ENCODE data around the gene ZNF576. TPM values are rescaled to one million over a fixed set of nuclear protein-coding genes. Genes with fewer than 3 reads are reported as not detected.
A peak's percentile ranks its signal among the peaks of the same experiment; 100 is the strongest.

The ZNF576 gene
- total and polyA plus RNA-seq, 2 of the 13 experiments (the other 11 are each of a cell fraction or from before 2014, with no cell fraction given) = 7.2 to 9.6 TPM

DNA sequence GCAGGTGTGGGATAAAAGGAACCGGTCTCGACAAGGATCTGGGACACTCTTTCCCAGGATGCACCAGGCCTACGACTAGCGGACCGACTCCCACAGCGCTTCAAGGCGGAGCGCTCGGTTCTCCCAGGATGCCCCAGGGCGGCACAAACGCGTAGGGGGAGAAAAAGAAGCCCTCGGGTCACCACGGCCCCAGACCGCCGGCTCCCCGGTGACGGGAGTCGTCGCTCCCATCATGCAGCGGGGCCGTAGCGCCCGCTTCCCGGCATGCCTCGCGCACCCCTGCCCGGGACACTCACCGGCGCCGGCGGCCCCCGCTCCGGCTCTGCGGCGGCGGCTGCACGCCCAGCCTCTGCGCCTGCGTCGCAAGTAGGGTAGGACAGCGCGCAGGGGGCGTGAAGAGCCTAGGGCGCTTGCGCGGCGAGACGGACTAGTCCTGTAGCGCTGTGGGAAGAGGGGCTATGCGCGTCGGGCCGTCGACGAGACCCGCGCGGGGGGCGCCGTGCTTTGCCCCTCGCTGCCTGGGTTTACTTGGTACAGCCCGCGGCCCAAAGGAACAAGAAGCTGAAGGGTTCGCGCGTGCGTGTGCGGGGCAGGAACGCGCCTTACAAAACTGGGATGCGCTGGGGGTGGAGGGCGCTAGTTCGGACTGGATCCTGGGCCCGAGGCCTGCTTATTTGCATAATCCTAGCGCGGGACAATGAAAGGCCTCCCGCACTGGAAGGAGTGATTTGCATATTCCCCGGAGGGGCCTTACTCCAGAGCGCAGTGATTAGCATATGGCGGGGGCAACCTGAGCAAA lies 23.1 kb downstream of the ZNF576 start, which contains the start of gene ZNF428:
TSS of gene ZNF428 (minus strand) at position 368 of the 799 bp plus-strand sequence. CDS start 5,325 bp downstream, outside the sequence.
- BruUV-seq (replicated peaks) = no TSS peak
- FAIRE-seq = no peak
- intact Hi-C loops (cut with micrococcal nuclease; ENCODE audit: unreplicated experiment) = loop anchor here (2.0 kb wide), 1 partner anchor 15 kb away; no protein-coding TSS in a partner anchor
- TF ChIP-seq ZBTB7B (CRISPR knock-in tag; IDR thresholded peaks at IDR 0.05) (peak; percentile 78; the same call in 1 of the 2 replicates), ZNF720 (CRISPR knock-in tag; IDR thresholded peaks at IDR 0.05) (no peak), ZNF30 (CRISPR knock-in tag; IDR thresholded peaks at IDR 0.05) (peak; percentile 52; the same call in 1 of the 2 replicates), SMC3 (IDR thresholded peaks at IDR 0.05; ENCODE audit: low read length) (no peak), ZNF616 (CRISPR knock-in tag; IDR thresholded peaks at IDR 0.05; ENCODE audit: low read depth) (peak; percentile 90; the same call in 1 of the 2 replicates), ZFP36L1 (CRISPR knock-in tag; IDR thresholded peaks at IDR 0.05) (peak; percentile 42; the same call in 1 of the 2 replicates)
- TF ChIP-seq, protein P1, sequence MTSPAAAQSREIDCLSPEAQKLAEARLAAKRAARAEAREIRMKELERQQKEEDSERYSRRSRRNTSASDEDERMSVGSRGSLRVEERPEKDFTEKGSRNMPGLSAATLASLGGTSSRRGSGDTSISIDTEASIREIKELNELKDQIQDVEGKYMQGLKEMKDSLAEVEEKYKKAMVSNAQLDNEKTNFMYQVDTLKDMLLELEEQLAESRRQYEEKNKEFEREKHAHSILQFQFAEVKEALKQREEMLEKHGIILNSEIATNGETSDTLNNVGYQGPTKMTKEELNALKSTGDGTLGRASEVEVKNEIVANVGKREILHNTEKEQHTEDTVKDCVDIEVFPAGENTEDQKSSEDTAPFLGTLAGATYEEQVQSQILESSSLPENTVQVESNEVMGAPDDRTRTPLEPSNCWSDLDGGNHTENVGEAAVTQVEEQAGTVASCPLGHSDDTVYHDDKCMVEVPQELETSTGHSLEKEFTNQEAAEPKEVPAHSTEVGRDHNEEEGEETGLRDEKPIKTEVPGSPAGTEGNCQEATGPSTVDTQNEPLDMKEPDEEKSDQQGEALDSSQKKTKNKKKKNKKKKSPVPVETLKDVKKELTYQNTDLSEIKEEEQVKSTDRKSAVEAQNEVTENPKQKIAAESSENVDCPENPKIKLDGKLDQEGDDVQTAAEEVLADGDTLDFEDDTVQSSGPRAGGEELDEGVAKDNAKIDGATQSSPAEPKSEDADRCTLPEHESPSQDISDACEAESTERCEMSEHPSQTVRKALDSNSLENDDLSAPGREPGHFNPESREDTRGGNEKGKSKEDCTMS (CRISPR knock-in tag; conservative IDR thresholded peaks at IDR 0.05) = no peak
- TF ChIP-seq, protein P2, sequence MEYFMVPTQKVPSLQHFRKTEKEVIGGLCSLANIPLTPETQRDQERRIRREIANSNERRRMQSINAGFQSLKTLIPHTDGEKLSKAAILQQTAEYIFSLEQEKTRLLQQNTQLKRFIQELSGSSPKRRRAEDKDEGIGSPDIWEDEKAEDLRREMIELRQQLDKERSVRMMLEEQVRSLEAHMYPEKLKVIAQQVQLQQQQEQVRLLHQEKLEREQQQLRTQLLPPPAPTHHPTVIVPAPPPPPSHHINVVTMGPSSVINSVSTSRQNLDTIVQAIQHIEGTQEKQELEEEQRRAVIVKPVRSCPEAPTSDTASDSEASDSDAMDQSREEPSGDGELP (IDR thresholded peaks at IDR 0.05; ENCODE audit: borderline replicate concordance, low read depth) = no peak; the same call in 1 of the 2 replicates
- TF ChIP-seq, protein P3, sequence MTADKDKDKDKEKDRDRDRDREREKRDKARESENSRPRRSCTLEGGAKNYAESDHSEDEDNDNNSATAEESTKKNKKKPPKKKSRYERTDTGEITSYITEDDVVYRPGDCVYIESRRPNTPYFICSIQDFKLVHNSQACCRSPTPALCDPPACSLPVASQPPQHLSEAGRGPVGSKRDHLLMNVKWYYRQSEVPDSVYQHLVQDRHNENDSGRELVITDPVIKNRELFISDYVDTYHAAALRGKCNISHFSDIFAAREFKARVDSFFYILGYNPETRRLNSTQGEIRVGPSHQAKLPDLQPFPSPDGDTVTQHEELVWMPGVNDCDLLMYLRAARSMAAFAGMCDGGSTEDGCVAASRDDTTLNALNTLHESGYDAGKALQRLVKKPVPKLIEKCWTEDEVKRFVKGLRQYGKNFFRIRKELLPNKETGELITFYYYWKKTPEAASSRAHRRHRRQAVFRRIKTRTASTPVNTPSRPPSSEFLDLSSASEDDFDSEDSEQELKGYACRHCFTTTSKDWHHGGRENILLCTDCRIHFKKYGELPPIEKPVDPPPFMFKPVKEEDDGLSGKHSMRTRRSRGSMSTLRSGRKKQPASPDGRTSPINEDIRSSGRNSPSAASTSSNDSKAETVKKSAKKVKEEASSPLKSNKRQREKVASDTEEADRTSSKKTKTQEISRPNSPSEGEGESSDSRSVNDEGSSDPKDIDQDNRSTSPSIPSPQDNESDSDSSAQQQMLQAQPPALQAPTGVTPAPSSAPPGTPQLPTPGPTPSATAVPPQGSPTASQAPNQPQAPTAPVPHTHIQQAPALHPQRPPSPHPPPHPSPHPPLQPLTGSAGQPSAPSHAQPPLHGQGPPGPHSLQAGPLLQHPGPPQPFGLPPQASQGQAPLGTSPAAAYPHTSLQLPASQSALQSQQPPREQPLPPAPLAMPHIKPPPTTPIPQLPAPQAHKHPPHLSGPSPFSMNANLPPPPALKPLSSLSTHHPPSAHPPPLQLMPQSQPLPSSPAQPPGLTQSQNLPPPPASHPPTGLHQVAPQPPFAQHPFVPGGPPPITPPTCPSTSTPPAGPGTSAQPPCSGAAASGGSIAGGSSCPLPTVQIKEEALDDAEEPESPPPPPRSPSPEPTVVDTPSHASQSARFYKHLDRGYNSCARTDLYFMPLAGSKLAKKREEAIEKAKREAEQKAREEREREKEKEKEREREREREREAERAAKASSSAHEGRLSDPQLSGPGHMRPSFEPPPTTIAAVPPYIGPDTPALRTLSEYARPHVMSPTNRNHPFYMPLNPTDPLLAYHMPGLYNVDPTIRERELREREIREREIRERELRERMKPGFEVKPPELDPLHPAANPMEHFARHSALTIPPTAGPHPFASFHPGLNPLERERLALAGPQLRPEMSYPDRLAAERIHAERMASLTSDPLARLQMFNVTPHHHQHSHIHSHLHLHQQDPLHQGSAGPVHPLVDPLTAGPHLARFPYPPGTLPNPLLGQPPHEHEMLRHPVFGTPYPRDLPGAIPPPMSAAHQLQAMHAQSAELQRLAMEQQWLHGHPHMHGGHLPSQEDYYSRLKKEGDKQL (CRISPR knock-in tag; IDR thresholded peaks at IDR 0.05; ENCODE audit: low read depth) = no peak
- TF ChIP-seq, protein P4, sequence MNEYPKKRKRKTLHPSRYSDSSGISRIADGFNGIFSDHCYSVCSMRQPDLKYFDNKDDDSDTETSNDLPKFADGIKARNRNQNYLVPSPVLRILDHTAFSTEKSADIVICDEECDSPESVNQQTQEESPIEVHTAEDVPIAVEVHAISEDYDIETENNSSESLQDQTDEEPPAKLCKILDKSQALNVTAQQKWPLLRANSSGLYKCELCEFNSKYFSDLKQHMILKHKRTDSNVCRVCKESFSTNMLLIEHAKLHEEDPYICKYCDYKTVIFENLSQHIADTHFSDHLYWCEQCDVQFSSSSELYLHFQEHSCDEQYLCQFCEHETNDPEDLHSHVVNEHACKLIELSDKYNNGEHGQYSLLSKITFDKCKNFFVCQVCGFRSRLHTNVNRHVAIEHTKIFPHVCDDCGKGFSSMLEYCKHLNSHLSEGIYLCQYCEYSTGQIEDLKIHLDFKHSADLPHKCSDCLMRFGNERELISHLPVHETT (CRISPR knock-in tag; conservative IDR thresholded peaks at IDR 0.05) = peak; percentile 96; the same call in 1 of the 2 replicates

More for the DNA sequence above, 23.1 kb downstream of the ZNF576 start, which contains the start of gene ZNF428:
- ATAC-seq (peak; percentile 92), DNase-seq (ENCODE audit: low spot score) (peak; percentile 87)
- Histone ChIP-seq H2AFZ (ENCODE audit: low read length) (peak within 1 kb of the TSS; percentile 82), H3K36me3 (replicated peaks in 1 of 2; ENCODE audit: control insufficient read depth in 1 of 2, insufficient read depth in 2 of 2, low read length in 2 of 2) (0 out of 5 replicates have a peak, but pooled peaks cover 0 to 2% of the 10 kb centered on the region in 2 experiments), H3K9me3 (ENCODE audit: low read length) (no peaks in the 10 kb centered on the region), H4K20me1 (ENCODE audit: insufficient read depth, low read length) (no peaks in the 10 kb centered on the region), H3K4me1 (ENCODE audit: insufficient read depth, low read length) (peaks cover 24% of the 10 kb centered on the region), H3K79me2 (ENCODE audit: insufficient read depth, low read length) (peaks cover 14% of the 10 kb centered on the region), H3K27me3 (ENCODE audit: control insufficient read depth in 1 of 2, insufficient read depth in 2 of 2, low read length in 2 of 2) (no peaks in the 10 kb centered on the region), H3K4me3 (replicated peaks in 1 of 3; ENCODE audit: insufficient read depth in 1 of 3, low read depth in 2 of 3, low read length in 3 of 3) (peak within 1 kb of the TSS; percentile 60 to 81 (median 61)), H3K9ac (ENCODE audit: insufficient read depth, low read depth, low read length) (peak within 1 kb of the TSS; percentile 88), H3K27ac (ENCODE audit: extremely low read length, insufficient read depth, low read length) (peak within 1 kb of the TSS; percentile 96), H3K4me2 (ENCODE audit: low read depth, low read length) (peak within 1 kb of the TSS; percentile 96)
- in situ Hi-C loops (cut with HindIII; ENCODE audit: extremely low pct_ligation_motif_present, low pct_unique_long_range_greater_than_20kb) = no loop called here
- ChIA-PET CTCF (ENCODE audit: low intra/inter-chr PET ratio, low total read pairs) (no interaction called here), POLR2A (interaction anchor here (0.7 kb wide), 1 partner anchor 49 kb away, joined by 4 read pairs; no protein-coding TSS in a partner anchor)
- WGBS (ENCODE audit: low lambda C conversion rate) = under 1% methylated on average over 41 of the region's 81 CpGs
